NCI-H510A (cell line): ENCODE data around the gene ACACA.

Source experiments
- DNase-seq: peaks from one replicate; lab custom pipeline; 2025; lab: John Stamatoyannopoulos, UW

The ACACA gene

DNA sequence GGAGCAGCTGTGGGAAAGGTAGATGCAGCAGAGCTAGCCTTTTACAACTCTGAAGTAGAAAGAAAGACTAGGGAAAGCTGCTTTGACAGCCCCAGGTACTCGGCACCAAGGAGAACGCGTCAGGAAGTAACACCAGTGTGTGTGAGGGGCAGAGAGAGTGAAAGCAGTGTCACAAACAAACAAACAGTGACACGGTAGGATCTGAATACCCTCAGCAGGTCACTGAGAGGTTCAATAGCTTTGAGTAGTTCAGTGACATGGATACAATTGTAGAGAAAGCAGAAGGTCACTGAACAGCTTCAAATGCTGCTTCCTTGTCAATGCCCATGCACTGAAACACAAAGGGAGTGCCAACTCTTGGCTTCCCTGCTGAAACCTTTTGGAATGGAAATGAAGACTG is 181.2 kb downstream of the ACACA start:
- DNase-seq, result no peak

DNA sequence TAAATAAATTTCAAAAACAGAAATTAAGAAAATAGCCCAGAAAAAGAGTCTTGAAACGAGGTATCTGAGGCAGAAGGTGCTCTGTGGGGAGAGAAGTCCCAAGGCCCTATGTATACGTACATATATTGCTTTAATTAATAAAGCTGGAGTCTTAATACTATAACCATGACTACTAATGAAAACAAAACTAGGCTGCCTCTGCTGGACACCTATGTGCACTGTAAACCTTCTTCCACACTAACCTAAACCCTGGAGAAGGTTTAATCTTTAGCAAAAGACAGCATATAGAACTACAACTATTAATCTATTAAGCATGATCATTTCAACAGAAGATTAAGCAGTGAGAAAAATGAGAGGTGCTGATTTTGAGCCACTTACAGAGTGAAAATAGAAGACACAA is 184.8 kb downstream of the ACACA start:
- DNase-seq, result no peak

DNA sequence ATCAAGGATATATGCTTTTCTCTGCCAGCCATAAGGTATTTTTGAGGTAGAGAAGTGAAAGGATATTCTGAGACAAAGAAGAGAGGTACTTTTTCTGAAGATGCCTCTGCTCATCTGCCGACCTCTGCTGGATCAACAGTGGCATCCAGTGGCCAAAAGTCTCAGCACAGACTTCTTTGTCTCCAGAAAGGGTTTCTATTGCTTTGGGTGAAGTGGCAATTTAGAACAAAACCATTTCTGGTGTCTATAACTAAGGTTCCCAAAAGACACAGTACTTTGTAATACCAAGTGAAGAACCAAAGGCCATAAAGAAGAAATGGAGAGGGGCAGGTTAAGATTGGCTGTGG is 186.1 kb downstream of the ACACA start:
- no peak for DNase-seq

DNA sequence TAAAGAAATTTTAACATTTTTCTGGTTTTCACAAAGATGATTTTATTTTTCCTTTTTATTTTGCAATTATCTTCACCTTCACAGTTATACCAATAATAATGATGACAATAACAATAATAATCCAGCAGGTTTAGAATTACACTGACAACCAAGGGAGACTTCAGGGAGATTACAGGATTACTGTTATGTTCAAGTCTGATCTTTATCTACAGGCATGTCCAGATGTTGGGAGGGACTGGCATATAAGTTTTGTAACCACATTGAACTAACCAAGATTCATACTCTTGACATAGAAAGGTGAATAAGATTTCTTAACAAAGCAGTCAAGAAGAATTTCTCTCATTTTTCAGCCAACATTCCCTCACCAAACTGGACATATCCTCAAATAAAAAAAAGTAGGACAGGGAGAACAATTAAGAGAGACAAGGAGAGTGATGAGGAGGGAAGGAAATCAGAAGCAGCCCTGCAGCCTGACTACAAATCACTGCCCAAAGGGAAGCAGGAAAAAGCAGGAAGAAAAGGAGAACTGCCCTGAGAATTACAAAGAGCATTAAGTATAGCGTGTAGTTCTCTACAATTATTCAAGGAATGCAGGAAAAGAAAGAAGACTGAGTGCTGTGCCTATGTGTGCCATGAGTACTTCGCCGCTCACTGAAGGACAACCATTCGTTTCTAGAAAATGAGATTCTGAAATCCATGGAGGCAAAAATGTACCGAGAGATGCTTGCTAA is 186.6 kb downstream of the ACACA start:
- DNase-seq, result no peak

DNA sequence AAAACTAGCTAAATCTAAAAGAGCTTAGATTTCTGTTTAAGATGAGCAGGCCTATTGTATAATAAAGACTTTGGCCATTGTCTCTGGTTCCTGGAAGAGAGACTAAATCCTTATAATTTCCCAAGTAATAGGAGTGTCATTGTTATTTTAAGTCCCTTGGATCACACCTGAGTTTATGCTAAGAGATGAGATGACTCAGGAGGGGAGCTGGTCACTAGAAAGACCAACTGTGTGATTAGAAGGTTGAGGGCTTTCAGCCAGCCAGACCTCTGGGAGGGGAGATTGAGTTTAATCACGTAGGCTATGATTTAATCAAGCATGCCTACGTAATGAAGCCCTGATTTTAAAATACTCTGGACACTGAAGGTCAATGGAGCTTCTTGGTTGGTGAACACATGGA is 187.8 kb downstream of the ACACA start:
- no peak for DNase-seq

DNA sequence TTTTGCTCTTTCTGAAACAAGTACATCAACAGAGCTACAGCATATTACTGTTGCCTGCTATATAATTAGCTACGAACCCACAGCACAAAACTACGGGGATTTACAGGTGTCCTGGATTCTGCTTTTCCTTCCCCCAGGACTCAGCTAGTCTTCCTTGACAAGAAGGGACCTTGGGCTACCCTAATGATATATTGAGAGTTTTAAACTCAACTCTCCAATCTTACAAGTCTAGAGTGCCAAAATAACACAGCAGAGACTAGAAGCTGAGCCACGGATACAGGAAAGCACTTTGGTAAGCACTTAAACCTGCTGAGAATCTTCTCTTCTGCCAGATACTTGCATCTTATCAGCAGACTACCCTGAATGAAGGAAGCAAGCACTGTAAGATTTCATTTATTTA is 192.2 kb downstream of the ACACA start:
- DNase-seq, result no peak

DNA sequence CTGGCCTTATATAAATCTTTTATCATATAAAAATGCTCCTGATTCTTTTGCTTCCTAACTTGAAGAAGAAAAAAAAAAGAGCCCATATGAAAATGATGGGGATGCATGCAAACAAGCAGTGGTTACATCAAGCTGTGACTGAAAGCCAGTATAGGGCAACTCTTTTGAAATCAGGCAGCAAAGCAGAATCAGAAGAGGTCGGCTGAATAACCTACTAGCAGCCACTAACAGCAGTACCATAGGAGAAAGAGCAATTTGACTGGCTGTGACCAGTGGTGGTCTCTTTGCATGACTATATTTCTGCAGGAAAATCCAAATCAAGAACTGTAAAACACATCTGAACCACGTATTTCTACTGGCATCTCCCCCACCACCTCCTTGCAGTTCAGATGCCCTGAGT is 192.7 kb downstream of the ACACA start:
- DNase-seq, result no peak

DNA sequence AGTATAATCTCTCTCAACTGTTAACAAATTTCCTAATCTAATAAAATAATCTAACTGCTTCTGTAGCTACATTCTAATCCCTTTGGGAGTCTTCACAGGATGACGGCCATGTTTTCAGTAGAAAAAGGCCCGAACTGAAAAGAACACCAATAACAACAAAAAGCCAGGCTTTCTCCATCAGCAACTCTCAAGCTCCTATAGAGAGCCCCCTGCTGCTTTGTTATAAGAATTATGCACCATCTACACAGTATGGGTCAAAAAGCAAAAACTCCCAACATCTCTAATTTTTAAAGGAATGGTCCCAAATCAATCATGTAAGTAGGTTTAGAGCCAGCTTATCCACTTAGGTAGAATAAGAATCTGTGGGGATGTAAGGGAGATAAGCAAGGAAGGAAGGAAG is 194.5 kb downstream of the ACACA start:
- no peak for DNase-seq

DNA sequence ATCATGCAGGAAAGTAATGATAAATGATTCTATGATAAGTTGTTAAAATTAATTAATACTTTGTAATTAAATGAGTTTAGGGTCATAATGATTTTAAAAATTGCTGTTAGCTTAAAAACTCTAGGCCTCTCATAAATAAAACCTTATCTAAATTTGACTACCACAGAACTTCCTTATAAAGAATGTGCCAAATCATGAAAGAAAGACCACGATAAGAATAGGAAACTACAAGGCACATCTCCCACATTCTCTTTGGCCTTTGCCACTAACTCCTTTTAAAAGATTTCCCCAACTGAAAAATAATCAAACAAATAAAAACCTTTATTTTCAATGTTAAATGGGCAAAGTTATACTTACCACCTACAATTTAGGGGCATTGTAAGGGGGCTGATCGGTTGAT is 195.5 kb downstream of the ACACA start:
- DNase-seq, result no peak

DNA sequence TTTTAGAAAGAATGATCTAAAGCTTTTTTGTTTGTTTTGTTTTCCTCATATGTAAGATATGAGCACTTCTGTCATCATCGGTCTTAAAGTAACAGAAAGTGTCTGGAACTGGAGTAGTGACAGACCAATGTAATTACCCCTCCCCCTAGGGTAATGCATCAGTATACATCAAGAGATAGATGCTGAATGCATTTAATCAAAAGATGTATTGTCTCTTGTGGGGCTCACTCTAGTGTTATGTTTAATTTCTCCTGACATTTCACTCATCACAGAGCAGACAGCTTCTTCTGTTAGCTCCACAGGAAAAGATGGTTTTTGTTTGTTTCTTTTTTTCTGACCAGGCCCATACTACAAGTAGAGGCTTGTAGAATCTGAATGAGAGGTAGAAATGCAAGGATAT is 199.5 kb downstream of the ACACA start:
- no peak for DNase-seq

DNA sequence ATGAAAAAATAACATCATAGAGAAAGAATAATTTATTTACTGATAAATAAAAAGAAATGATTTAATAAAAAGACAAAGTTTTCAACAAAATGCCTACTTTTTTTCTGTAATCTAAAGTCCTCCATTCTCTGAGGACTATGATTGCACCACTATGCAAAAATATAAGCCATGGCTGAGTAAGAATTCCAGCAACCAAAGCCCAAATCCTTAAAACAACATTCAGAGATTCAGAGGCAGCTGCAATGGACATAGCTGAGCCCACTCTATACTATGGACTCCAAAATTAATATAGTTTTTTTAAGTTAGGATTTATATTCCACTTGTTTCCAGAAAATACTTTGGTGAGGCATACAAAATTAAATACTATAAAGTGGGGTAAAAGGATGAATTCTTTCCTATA is 200.3 kb downstream of the ACACA start:
- no peak for DNase-seq

DNA sequence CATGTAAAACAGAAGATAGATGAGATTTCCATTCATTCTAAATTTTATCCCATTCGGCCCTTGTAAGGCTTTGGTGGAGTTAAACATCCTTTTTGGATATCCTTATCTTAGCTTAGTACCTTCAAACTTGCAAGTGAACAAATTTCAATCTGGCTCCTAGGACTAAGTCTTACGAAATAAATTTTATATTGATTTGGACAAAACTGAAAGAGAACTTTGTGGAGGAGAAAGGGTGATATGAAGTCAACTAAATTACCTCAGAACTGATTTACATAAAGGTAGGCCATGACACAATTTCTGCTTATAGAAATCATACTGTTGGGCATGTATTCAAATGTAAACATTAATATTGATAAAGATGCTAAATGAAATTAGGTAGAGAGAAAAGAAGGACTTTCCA is 206.1 kb downstream of the ACACA start:
- no peak for DNase-seq

DNA sequence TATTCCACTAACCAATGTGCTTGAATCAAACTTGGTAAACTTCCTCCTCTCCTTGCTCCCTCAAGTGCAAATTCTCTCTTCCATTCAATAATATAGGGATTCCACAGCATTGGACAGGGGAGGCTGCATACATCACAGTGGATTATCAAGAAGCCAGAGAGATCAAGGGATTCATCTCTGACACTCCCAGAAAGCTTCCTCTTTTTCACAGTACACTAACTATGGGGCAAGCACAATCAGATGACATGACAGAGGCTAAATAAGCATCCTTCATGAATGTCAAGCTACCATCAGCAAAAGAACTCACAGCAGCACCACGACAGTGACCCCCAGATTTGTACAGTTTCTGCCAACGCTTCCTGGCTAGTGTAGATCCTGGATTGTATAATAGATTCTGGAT is 209.3 kb downstream of the ACACA start:
- DNase-seq, result no peak

DNA sequence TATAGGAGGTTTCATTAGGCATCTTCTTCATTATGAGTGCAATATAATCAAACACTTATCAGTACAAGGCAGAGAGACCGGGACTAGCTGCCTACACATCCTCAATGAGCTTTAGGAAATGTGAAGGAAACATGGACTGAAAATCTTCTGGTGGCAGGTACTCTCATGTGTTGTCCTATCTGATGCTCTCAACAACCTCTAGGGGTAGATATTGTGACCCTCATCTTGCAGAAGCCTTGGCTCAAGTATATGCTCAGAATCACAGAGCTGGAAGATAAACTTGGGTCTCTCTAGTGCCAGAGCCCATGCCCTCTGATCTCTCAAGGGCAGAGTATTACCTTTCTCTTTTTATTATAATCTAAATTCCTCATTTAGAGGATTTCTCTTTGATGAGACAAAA is 212.4 kb downstream of the ACACA start:
- no peak for DNase-seq

DNA sequence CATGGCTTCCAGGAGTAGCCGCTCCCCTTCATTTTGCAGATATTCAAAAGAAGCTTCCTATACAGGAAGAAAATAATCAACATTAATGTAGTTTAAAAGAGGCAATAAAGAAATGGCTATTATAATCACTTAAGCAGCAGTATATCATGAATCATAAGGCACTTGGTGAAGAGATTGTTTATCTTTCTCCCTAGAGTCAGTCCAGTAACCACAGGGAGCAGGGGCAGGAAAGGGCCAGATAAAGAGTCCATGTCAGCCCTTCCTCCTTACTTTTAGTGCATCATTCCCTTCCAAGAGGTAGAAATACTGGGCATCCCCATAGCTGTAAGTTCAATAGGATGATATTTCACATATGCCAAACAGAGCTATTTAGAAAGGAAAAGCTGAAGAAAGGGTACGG is 215.4 kb downstream of the ACACA start:
- DNase-seq, result no peak

DNA sequence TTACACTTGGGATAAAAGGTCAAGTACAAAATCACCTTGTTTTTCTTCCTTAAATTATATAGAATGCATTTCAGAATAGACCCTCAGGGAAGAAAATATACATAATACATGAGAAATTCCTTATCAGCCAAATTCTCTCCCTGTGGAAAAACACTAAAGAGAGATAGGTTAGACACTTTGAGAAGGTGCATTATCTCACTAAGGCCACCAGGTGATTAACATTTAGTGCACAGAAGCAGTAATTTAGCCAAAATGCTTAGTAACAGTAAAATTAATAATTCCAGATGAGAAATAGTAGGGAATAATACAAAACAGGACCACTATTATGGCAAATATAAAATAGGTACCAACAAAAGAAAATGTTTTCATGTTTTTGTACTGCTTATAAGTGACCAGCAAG is 216.1 kb downstream of the ACACA start:
- no peak for DNase-seq

DNA sequence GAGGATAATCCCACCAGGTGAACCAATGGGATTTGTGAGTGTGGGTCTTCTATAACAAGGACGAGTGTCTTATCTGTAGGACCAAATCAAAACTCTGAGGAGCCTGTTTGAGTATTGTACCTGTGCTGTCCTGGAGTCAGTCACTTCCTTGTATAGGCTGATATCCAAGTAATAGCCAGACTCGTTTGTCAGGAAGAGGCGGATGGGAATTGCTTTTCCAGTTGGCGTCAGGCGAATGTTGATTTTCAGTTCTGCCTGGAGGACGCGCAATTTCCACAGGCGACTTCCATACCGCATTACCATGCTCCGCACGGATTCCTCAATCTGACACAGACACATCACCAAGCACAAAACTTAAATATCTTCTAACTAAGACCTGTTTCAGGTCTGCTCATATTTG is 218.5 kb downstream of the ACACA start:
- no peak for DNase-seq

DNA sequence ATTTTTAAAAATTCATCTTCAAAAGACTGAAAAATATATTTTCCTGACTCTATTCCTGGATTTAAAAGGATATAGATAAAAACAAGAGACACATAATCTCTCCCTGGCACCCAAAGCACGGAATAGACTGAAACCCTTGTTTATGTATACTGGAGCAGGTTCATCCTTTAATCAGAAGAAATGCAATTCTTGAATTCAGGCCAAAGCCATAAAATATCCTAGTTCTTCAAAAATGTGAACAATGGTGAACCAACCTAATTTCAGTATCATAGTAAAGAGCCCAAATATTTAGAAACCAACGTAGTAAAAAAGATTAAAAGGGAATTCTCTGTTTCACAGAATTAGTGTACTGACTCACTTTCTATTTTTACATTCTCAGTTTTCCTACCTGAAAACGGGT is 219.4 kb downstream of the ACACA start:
- no peak for DNase-seq

DNA sequence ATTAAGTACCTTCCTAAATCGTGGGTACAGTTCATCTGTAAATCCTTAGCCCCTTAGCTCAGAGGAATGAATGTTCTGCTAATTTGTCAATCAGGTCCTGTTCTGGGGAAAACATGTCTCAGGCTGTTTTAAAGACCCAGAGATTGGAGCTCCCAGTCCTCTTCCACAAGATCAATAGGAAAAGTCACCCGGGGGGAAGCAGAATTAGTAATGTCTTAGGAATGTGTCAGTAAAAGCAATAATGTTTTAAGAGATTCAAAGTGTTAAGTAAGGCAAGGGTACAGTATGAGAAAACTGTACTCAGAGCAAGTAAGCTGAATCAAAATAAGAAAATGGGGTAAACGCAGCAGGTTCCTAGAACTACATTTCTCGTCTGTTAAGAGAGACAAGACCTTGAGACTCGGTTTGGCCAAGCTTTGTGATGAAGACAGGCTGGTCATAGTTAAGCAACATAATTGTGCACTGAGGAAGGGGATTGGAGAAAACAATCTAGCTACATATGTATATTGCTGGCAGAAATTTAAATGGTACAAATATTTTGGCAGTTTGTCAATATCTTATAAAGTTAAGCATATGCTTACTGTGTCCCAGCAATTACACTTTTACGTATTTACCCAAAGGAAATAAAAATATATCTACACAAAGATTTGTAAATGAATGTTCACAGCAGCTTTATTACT is 223.7 kb downstream of the ACACA start:
- no peak for DNase-seq

DNA sequence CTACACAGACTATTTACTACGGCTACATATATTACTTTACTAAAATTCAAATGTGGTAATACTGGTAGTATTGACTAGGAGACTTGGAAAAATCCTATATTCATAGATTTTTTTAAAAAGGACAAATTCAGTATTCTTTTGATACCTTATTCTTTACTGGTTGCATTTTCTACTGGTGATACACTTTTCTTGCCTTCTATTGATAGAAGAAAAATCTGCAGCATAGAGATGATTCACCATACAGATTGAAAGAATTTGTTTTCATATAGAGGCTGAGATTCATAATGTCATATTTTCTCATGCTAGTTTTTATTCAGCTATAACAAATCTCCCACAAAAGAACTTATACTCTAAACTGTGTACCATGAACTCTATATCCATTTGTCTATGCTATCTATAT is 226.3 kb downstream of the ACACA start:
- DNase-seq, result no peak

DNA sequence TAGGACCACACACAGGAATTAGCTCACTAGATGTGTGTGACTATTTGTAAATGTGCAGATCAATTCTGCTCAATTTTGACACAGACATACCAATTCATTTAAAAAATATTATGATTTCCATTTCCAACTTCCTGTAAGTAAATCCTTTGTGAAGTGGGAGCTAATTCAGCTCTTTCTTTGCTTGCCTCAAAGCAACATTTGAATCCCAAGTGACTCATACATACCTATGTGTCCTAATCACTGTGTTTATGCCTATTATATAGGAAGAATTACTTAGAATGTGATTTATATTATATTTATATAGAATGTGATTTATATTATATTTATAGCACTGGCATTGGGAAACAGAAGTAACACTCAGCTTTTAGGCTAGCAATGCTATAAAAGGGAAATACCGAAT is 226.7 kb downstream of the ACACA start:
- DNase-seq, result no peak

DNA sequence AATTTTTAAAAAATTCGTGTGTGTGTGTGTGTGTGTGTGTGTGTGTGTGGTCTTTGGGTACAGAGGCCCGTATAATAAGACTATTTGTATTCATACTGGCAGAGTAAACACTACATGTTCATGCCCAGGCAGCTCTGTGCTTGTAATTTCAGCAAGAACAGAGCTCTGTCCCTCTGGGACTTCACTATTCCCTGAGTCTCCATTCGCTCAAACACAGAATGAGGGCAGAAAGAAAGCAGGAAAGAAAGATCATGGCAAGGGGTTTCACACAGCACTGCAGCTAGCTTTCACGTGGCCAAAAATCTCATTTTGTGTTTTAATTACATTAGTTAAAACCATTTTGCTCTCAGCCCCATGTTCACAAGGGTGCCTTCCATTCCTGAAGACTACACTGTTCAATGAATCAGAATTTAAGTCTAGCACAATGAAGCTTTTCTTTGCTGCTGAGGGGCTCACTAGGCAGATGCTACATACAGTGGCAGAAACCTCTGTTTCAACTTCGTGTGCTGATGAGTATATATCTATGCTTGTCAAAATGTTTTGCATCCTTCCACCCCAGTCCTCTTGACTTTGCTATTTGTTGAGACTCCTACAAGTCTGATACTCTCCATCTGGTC is 229.3 kb downstream of the ACACA start:
- no peak for DNase-seq

DNA sequence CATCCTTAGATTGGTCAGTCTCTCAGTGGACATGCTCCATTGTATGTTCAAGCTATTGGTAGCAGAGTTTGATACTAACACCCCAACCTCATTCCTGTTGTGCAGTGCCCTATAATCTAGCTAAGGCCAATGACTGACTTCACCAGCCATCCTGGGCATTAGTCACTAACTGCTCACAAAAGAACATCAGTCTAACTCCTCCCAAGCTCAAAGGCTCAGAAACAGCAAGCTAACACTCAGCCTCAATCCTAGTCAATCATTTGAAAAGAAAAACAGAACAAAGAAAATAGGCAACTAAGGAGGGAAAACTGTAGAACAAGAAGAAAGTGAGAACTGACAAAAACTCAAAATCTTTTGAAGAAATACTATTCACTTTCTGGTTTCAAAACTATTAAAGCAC is 229.9 kb downstream of the ACACA start:
- no peak for DNase-seq

DNA sequence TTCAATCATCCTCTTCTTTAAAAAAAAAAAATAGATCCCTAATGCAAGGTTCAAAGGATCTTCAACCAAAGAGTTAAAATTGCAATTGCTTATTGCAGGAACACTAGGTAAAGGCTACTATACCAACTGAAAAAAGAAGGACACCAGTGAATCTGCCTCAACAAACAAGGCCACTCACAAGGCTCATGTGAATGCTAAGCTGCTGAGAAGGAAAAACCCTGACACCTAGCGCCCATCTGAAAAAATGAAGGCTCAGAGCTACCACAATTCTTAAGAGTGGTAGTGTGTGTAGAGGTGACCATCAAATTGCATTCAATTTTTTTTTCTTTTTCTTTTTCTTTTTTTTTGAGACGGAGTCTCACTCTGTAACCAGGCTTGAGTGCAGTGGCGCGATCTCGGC is 232.4 kb downstream of the ACACA start:
- no peak for DNase-seq
